Measurements from ENCODE around the gene EVA1C. TPM values are rescaled to one million over a fixed set of nuclear protein-coding genes. Genes with fewer than 3 reads are reported as not detected.
"Not testable (repeated sequence)": the region's sequence is repeated elsewhere in the genome, so short reads cannot be mapped to it uniquely, and the experiment has no call there.

EVA1C gene
- polyA plus RNA-seq, 1 experiment: 5.7 TPM

GRCh38 chr21:32494934-32495709 lies 82.6 kb downstream of the EVA1C start:
- POLR2A ChIA-PET: interaction anchor here (0.9 kb wide), 1 partner anchor 21 kb away, joined by 5 read pairs; no protein-coding TSS in a partner anchor
- no peak for DNase-seq (ENCODE audit: low read depth, low spot score)
- no peaks in the 10 kb centered on the region for H3K27me3 ChIP-seq (ENCODE audit: control insufficient read depth, insufficient read depth, low read length)
- H3K4me3 ChIP-seq (ENCODE audit: low read depth, low read length): no peak overlapping the region
- no peaks in the 10 kb centered on the region for H3K9me3 ChIP-seq (ENCODE audit: control insufficient read depth, insufficient read depth, low read length)
- H3K27ac ChIP-seq (ENCODE audit: low read depth, low read length): peak overlapping the region; percentile 83
- TF ChIP-seq CTCF (IDR thresholded peaks at IDR 0.05; ENCODE audit: low read depth, low read length): no peak
- CTCF ChIA-PET: no interaction called here

- H3K27ac ChIP-seq (ENCODE audit: low read depth, low read length): no peak overlapping the region
- ChIA-PET CTCF (no interaction called here), POLR2A (interaction anchor here (0.6 kb wide), 1 partner anchor 12 kb away, joined by 3 read pairs; no protein-coding TSS in a partner anchor)
- H3K9me3 ChIP-seq (ENCODE audit: control insufficient read depth, insufficient read depth, low read length): no peaks in the 10 kb centered on the region
- no peaks in the 10 kb centered on the region for H3K27me3 ChIP-seq (ENCODE audit: control insufficient read depth, insufficient read depth, low read length)
- DNase-seq (ENCODE audit: low read depth, low spot score): no peak
- TF ChIP-seq CTCF (IDR thresholded peaks at IDR 0.05; ENCODE audit: low read depth, low read length): no peak
- H3K4me3 ChIP-seq (ENCODE audit: low read depth, low read length): no peak overlapping the region
These were observed 84.1 kb downstream of the EVA1C start for GRCh38 chr21:32496568-32496967.

GRCh38 chr21:32499249-32500055 lies 86.9 kb downstream of the EVA1C start:
- Histone ChIP-seq H3K27me3 (ENCODE audit: control insufficient read depth, insufficient read depth, low read length) (no peaks in the 10 kb centered on the region), H3K4me3 (ENCODE audit: low read depth, low read length) (no peak overlapping the region), H3K9me3 (ENCODE audit: control insufficient read depth, insufficient read depth, low read length) (no peaks in the 10 kb centered on the region), H3K27ac (ENCODE audit: low read depth, low read length) (peak overlapping the region; percentile 39)
- CTCF ChIA-PET: interaction anchor here (0.7 to 0.9 kb wide), 2 partner anchors 85 to 102 kb away, joined by 3 read pairs; no protein-coding TSS in a partner anchor
- 0 out of 2 replicates have a peak, but pooled peaks have one; percentile 17 for TF ChIP-seq CTCF (IDR thresholded peaks at IDR 0.05; ENCODE audit: low read depth, low read length)
- no peak for DNase-seq (ENCODE audit: low read depth, low spot score)
- POLR2A ChIA-PET: no interaction called here

- H3K27ac ChIP-seq (ENCODE audit: low read depth, low read length); CTCF ChIA-PET; DNase-seq (ENCODE audit: low read depth, low spot score); POLR2A ChIA-PET; H3K27me3 ChIP-seq (ENCODE audit: control insufficient read depth, insufficient read depth, low read length); H3K9me3 ChIP-seq (ENCODE audit: control insufficient read depth, insufficient read depth, low read length); H3K4me3 ChIP-seq (ENCODE audit: low read depth, low read length): not testable (repeated sequence)
These were observed 91.1 kb downstream of the EVA1C start for GRCh38 chr21:32503641-32504040.

- H3K4me3 ChIP-seq (ENCODE audit: low read depth, low read length); H3K9me3 ChIP-seq (ENCODE audit: control insufficient read depth, insufficient read depth, low read length); H3K27me3 ChIP-seq (ENCODE audit: control insufficient read depth, insufficient read depth, low read length); DNase-seq (ENCODE audit: low read depth, low spot score); H3K27ac ChIP-seq (ENCODE audit: low read depth, low read length); POLR2A ChIA-PET: not testable (repeated sequence)
- CTCF ChIA-PET: interaction anchor here (0.6 to 0.9 kb wide), 2 partner anchors 11 to 104 kb away, joined by 3 to 9 read pairs; no protein-coding TSS in a partner anchor
These were observed 93.3 kb downstream of the EVA1C start for GRCh38 chr21:32505767-32506166.

- H3K27me3 ChIP-seq (ENCODE audit: control insufficient read depth, insufficient read depth, low read length); H3K27ac ChIP-seq (ENCODE audit: low read depth, low read length); H3K9me3 ChIP-seq (ENCODE audit: control insufficient read depth, insufficient read depth, low read length); H3K4me3 ChIP-seq (ENCODE audit: low read depth, low read length); DNase-seq (ENCODE audit: low read depth, low spot score); POLR2A ChIA-PET: not testable (repeated sequence)
- CTCF ChIA-PET: interaction anchor here (0.6 kb wide), 1 partner anchor 105 kb away, joined by 9 read pairs; no protein-coding TSS in a partner anchor
These were observed 94.0 kb downstream of the EVA1C start for GRCh38 chr21:32506411-32506965.
